OCI-LY1 (cell line): ENCODE results near the gene TLR8.

Experiments
- CTCF ChIP-seq: fragments of 200-600 bp; sonication (generic), shearing (Covaris generic); IDR thresholded peaks from 2 replicates; pipeline ENCODE4 v1.5.1; 2017; ENCODE audit warnings: mild to moderate bottlenecking, antibody characterized with exemption, low read length, moderate library complexity, mixed read lengths
- EZH2 ChIP-seq: fragments of 200-600 bp; sonication (generic), shearing (Covaris generic); IDR thresholded peaks from 2 replicates; pipeline ENCODE4 v1.8.0; 2017; ENCODE audit warnings: borderline replicate concordance, mixed run types, mild to moderate bottlenecking, antibody characterized with exemption, low read length, moderate library complexity, mixed read lengths

- TF ChIP-seq CTCF = no peak
- no peak for TF ChIP-seq EZH2
These were observed 55.7 kb downstream of the TLR8 start for GRCh38 chrX:12962041-12962504.
